Pulmonary artery endothelial cell (primary cell): ENCODE results near the gene ERVH48-1. TPM values are rescaled to one million over a fixed set of nuclear protein-coding genes. Genes with fewer than 3 reads are reported as not detected.
"Not testable (repeated sequence)": the region's sequence is repeated elsewhere in the genome, so short reads cannot be mapped to it uniquely, and the experiment has no call there.

Source experiments
- DNase-seq: peaks from one replicate; pipeline ENCODE4 v3.0.0-alpha.2; 2011; ENCODE audit warnings: low read depth, low spot score
- total RNA-seq: library from RNA; depleted of rRNA; stranded (reverse); fragments of >200 nt; gene quantifications from 2 replicates; pipeline ENCODE4 v1.2.3, GENCODE V29; 2014

The ERVH48-1 gene
- total RNA-seq, 1 donor from 2014 or later, result not detected

GRCh38 chr21:42908484-42908883, 16.9 kb downstream of the ERVH48-1 start:
- not testable (repeated sequence) for DNase-seq

DNA sequence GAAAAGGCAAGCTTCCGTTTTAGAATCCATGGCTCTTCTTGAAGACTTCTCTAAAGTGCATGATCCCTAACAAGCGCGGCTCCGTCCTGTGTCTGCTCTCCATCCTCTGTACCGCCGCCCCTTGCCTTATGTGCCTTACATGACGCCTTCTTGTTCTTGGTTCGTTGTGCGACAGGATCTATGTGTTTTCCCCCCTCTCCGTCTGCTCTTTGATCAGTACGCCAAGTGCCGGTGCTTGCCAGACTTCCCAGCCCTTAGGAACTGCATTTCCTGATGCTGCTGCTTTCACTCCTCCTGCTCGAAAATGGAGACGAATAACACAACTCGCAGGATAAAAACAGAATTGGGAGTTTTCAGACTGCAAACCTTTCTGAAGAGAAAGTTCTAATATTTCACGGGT, 19.2 kb downstream of the ERVH48-1 start:
- DNase-seq, result no peak

GRCh38 chr21:42905195-42905594, 20.2 kb downstream of the ERVH48-1 start:
- DNase-seq, result no peak

- no peak for DNase-seq
These were observed 21.6 kb downstream of the ERVH48-1 start for GRCh38 chr21:42903817-42904216.

DNA sequence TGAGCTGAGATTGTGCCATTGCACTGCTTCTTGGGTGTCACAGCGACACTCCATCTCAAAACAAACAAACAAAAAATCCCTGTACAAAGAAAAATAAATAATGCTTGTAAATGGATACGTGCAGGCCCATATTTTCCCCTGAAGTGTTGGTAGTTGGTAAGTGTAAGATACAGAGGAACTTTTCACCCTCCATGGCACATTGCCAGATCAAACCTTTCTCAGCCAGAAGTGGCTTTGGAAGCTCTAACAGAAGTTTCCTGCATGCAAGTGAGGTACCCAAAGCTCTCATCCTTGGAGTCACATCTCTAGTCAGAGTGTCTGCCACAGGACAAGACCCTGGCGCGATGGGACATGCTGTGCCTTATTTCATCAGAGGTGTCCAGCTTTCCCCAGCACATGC, 25.0 kb downstream of the ERVH48-1 start:
- no peak for DNase-seq

DNA sequence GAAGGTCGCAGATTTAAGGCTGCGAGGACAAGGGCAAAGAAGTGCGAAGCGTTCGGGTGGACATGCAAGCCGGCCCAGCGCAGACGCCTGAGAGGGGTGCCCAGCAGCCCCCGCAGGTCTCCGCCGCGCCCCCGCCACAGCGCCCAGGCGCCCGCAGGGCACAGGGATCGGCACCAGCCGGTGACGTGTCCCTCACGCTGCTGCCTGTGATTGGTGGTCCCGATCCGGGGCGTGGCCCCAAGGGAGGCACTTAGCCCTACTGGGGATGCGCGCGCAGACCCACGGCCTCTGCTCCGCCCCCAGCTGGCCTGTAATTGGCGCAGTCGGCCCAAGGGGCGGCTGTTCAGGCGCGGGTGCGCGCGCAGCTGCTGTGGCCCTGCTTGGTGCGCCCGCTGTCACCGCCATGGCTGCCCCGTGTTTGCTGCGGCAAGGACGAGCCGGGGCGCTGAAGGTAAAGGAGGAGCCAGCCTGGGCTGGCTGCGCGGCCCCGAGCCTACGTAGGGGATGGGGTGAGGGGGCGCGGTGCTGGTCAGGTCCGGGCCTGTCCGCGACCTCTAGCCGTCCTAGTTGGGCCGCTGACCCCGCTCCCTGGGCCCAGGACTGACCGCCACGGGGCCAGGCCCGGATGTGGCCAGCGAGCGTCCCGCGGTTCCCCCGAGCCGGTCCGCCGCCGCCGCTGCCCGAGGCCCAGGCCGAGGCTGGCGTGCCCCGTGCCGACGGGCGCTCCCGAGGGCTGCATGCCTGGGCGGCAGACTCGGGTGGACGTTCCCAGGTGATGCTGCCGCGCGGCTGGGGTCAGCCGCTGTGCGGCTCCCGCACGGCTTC, 32.3 kb downstream of the ERVH48-1 start, which contains the start of gene NDUFV3:
TSS of gene NDUFV3 (plus strand) at position 379 of the 825 bp plus-strand sequence. CDS start at position 404, 25 bp downstream.
- peak; percentile 89 for DNase-seq

DNA sequence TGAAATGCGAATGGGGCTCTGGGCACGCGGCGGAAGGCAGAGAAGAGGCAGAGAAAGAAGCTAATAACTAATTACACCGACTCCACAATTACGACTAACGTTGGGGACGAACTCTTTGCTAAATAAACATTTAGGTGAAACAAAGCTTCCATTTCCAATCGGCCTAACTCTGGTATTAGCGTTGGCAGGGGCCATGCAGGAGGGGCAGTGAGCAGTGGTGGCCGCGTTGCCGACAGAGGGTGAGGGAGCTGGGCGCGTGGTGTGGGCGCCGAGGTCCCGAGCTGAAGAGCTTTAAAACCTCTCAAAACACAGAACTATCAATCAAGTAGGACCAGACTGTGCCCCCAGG, 32.9 kb downstream of the ERVH48-1 start:
- DNase-seq, result no peak

DNA sequence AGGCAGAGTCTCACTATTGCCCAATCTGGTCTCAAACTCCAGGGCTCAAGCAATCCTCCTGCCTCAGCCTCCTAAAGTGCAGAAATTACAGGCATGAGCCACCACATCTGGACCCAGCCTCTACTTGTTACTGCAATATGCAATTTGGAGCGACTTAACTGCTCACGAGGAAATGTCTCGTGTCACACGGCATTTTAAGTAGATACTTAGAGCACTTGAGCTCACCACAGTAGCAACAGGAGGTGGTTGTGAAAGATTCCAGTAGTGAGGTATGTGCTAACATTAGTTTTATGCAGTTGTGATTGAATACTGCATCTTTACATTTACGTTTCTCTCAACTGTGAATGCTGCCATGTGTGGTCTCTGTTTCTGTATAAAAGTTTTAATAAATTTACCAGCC, 38.1 kb downstream of the ERVH48-1 start:
- no peak for DNase-seq

DNA sequence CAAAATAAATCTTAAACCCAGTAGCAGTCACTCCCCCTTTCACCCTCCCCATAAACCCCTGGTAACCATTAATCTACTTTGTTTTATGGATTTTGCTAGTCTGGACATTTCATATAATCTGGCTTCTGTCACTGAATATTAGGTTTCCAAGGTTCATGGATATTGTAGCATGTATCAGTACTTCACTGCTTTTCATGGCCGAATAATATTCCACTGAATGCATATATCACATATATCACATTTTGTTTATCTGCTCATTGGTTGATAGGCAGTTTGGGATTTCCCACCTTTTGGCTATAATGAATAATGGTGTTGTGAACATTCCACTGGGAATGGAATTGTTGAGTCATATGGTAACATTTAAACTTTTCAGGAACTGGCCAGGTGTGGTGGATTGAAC, 41.5 kb downstream of the ERVH48-1 start:
- DNase-seq, result no peak

DNA sequence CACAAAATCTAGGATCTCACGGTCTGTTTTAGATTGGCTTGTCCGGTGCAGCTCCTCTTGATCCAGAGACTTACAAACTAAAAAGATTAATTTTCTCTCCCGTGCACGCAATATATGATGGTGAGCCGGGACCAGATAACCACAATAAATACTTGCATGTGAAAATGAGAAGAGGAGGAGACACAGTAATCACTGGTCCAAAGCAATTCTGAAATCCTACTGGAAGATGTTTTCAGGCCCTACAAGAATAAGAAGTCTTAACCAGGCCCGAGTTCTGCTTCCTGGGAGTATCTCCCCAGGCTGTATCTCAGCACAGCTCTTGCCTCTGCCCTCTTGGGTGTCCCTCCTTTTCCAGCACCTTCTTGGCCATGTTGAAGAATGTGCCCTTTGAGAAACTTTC, 45.1 kb downstream of the ERVH48-1 start:
- DNase-seq, result no peak

DNA sequence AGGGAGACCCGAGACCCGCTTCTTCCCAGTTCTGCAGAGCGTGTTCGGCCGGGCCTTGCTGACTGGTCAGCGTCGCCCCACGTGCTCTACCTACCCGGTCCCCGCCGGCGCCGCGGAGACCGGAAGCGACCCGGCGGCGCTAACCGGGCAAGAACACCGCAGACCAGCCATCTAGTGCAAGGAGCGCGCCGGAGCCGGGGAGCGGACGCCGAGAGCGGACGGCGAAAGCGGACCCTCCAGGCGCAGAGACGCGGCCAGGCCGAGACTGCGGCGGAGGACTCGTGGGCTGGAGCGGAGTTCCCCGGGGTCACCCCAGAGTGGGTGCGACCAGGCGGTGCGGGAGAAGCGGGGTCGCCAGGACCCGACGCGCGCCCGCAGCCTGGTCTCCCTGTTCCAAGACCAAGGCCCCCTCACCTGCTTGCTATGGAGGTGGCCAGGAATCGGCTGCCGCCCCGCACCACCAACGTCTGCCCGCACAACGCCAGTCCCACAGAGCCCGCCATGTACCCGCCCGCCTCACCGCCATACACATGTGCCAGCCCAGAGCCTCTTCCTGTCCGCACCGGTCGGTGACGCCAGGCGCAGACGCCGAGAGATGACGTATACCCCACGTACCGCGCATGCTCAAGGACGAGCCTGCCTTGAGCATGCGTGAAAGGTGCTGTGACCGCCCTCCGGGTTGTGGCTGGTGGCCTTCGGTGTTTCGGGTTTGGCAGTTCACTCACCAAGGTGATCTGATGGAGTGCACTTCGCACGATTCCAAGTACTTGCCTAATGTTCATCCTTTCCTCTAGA, 46.2 kb downstream of the ERVH48-1 start, which contains the start of gene WDR4:
TSS of gene WDR4 (minus strand) at position 547 of the 795 bp plus-strand sequence. CDS start at position 503, 44 bp downstream.
- DNase-seq, result peak; percentile 89

- DNase-seq, result no peak
These were observed 46.8 kb downstream of the ERVH48-1 start for GRCh38 chr21:42878678-42878992.

DNA sequence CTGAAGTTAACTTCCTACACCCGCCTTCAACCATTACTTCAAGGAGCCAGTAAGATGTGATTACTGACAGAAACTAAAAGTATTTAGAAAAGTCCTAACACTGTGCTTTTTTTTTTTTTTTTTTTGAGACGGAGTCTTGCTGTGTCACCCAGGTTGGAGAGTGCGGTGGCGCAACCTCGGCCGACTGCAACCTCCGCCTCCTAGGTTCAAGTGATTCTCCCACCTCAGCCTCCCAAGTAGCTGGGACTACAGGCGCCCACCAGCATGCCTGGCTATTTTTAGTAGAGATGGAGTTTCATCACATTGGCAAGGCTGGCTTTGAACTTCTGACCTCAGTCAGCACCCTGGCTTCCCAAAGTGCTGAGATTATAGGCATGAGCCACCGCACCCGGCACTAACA, 49.6 kb downstream of the ERVH48-1 start:
- not testable (repeated sequence) for DNase-seq

- no peak for DNase-seq
These were observed 52.3 kb downstream of the ERVH48-1 start for GRCh38 chr21:42873096-42873495.

DNA sequence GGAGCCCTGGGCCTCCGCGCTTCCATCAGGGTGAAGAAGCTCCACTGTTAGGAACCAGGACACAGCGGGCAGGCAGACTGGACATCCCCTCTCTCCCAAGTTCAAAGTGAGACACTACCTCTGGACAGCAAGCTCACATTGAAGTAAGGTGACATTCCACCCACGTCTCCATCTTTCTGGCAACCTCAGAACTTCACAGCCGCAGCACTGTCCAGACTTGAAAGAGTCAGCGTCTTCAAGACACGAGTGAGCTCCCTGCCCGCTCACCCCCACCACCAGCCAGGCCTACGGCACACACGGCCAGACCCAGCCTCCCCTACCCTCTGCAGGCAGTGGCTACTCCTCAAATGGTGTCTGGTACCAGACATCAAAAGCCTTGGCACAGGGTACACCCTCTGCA, 57.2 kb downstream of the ERVH48-1 start:
- no peak for DNase-seq

Other genes with a start within 250 kb of the ERVH48-1 start
- gene WDR4, start 46.1 kb downstream of the ERVH48-1 start, total RNA-seq, result 13.8 and 30.7 TPM in 2 replicates
- gene NDUFV3, start 32.3 kb downstream of the ERVH48-1 start, total RNA-seq, result 43.7 and 49.1 TPM in 2 replicates
- gene PKNOX1, start 48.9 kb upstream of the ERVH48-1 start, total RNA-seq, result 20.9 and 45.4 TPM in 2 replicates
- 53.9 and 82.4 TPM in 2 replicates for gene CBS, start 150.2 kb upstream of the ERVH48-1 start, total RNA-seq
- 52.6 and 56.7 TPM in 2 replicates for gene U2AF1, start 181.9 kb upstream of the ERVH48-1 start, total RNA-seq
- not detected in 2 replicates for gene CRYAA, start 243.4 kb upstream of the ERVH48-1 start, total RNA-seq